SW 1271 (cell line): ENCODE data around the gene MSI2.

Experiments
- DNase-seq, 2 experiments: peaks; one replicate each; lab custom pipeline; 2025; lab: John Stamatoyannopoulos, UW

The MSI2 gene

GRCh38 chr17:57366558-57367351, 110.4 kb downstream of the MSI2 start:
- DNase-seq = no peak

- DNase-seq = no peak
Measured at GRCh38 chr17:57368637-57369336, 112.5 kb downstream of the MSI2 start.

- no peak for DNase-seq
Measured at GRCh38 chr17:57369509-57369945, 113.2 kb downstream of the MSI2 start.

- DNase-seq = peak in 1 of 2 experiments; percentile 23
Measured at GRCh38 chr17:57370037-57370581, 113.8 kb downstream of the MSI2 start.

GRCh38 chr17:57370619-57371018, 114.3 kb downstream of the MSI2 start:
- DNase-seq = no peak

- no peak for DNase-seq
Measured at GRCh38 chr17:57372156-57372555, 115.8 kb downstream of the MSI2 start.

GRCh38 chr17:57373048-57373447, 116.7 kb downstream of the MSI2 start:
- no peak for DNase-seq

- no peak for DNase-seq
Measured at GRCh38 chr17:57373756-57374155, 117.4 kb downstream of the MSI2 start.

- no peak for DNase-seq
Measured at GRCh38 chr17:57375040-57375769, 118.9 kb downstream of the MSI2 start.

- DNase-seq = no peak
Measured at GRCh38 chr17:57375770-57376225, 119.5 kb downstream of the MSI2 start.

- DNase-seq = no peak
Measured at GRCh38 chr17:57377094-57377493, 120.8 kb downstream of the MSI2 start.

GRCh38 chr17:57379237-57379894, 123.0 kb downstream of the MSI2 start:
- DNase-seq = no peak

- DNase-seq = no peak
Measured at GRCh38 chr17:57379895-57380434, 123.6 kb downstream of the MSI2 start.

- no peak for DNase-seq
Measured at GRCh38 chr17:57381498-57381897, 125.2 kb downstream of the MSI2 start.

- no peak for DNase-seq
Measured at GRCh38 chr17:57384219-57384618, 127.9 kb downstream of the MSI2 start.

GRCh38 chr17:57385975-57386374, 129.7 kb downstream of the MSI2 start:
- DNase-seq = no peak

GRCh38 chr17:57387575-57387974, 131.3 kb downstream of the MSI2 start:
- DNase-seq = no peak

GRCh38 chr17:57388131-57388725, 131.9 kb downstream of the MSI2 start:
- DNase-seq = no peak

- DNase-seq = no peak
Measured at GRCh38 chr17:57389473-57389872, 133.2 kb downstream of the MSI2 start.

- peak in 1 of 2 experiments; percentile 75 for DNase-seq
Measured at GRCh38 chr17:57391076-57391825, 134.9 kb downstream of the MSI2 start.
